ENCODE data around the gene SLC17A3. TPM values are rescaled to one million over a fixed set of nuclear protein-coding genes. Genes with fewer than 3 reads are reported as not detected.

Gene SLC17A3
- total RNA-seq, 2 experiments from 2014 or later, result 0.21 to 0.33 TPM

- ChIA-PET CTCF (no interaction called here), POLR2A (no interaction called here)
- intact Hi-C loops (cut with DNase I, micrococcal nuclease), result no loop called here
- Mint-ChIP-seq H3K36me3 (ENCODE audit: low read depth) (no peaks in the 10 kb centered on the region), H3K4me1 (no peaks in the 10 kb centered on the region), H3K4me3 (no peak overlapping the region), H3K27ac (no peak overlapping the region), H3K9me3 (ENCODE audit: low read depth) (no peaks in the 10 kb centered on the region), H3K27me3 (peaks cover 23% of the 10 kb centered on the region)
- DNase-seq (no peak), ATAC-seq (no peak)
Measured at GRCh38 chr6:25835442-25836283, 38.4 kb downstream of the SLC17A3 start.

- CTCF ChIA-PET, result no interaction called here
- no peak overlapping the region for H3K27ac Mint-ChIP-seq
- peaks cover 18% of the 10 kb centered on the region for H3K27me3 Mint-ChIP-seq
- intact Hi-C loops (cut with DNase I, micrococcal nuclease), result no loop called here
- H3K4me3 Mint-ChIP-seq, result no peak overlapping the region
- H3K36me3 Mint-ChIP-seq (ENCODE audit: low read depth), result no peaks in the 10 kb centered on the region
- peaks cover 1% of the 10 kb centered on the region for H3K4me1 Mint-ChIP-seq
- DNase-seq (no peak), ATAC-seq (no peak)
- POLR2A ChIA-PET, result no interaction called here
- H3K9me3 Mint-ChIP-seq (ENCODE audit: low read depth), result no peaks in the 10 kb centered on the region
Measured at GRCh38 chr6:25834950-25835349, 39.1 kb downstream of the SLC17A3 start.

- peaks cover 14% of the 10 kb centered on the region for H3K27me3 Mint-ChIP-seq
- no peaks in the 10 kb centered on the region for H3K36me3 Mint-ChIP-seq (ENCODE audit: low read depth)
- peaks cover 10% of the 10 kb centered on the region for H3K4me1 Mint-ChIP-seq
- DNase-seq, result no peak
- ChIA-PET POLR2A (no interaction called here), CTCF (interaction anchor here (0.8 to 1.2 kb wide), 2 partner anchors 94 to 282 kb away, joined by 3 to 4 read pairs; no protein-coding TSS in a partner anchor)
- no peak overlapping the region for H3K4me3 Mint-ChIP-seq
- no peak overlapping the region for H3K27ac Mint-ChIP-seq
- H3K9me3 Mint-ChIP-seq (ENCODE audit: low read depth), result no peaks in the 10 kb centered on the region
- no peak for ATAC-seq
- intact Hi-C loops (cut with DNase I, micrococcal nuclease), result no loop called here
Measured at GRCh38 chr6:25833136-25833535, 40.9 kb downstream of the SLC17A3 start.

- Mint-ChIP-seq H3K27ac (no peak overlapping the region), H3K9me3 (ENCODE audit: low read depth) (no peaks in the 10 kb centered on the region), H3K36me3 (ENCODE audit: low read depth) (no peaks in the 10 kb centered on the region), H3K4me1 (peaks cover 10% of the 10 kb centered on the region), H3K4me3 (no peak overlapping the region), H3K27me3 (peaks cover 17% of the 10 kb centered on the region)
- intact Hi-C loops (cut with DNase I, micrococcal nuclease), result no loop called here
- ChIA-PET POLR2A (no interaction called here), CTCF (interaction anchor here (0.7 to 1.2 kb wide), 3 partner anchors 95 to 282 kb away, joined by 3 to 4 read pairs (median 3); no protein-coding TSS in a partner anchor)
- DNase-seq (no peak), ATAC-seq (no peak)
Measured at GRCh38 chr6:25832670-25833069, 41.4 kb downstream of the SLC17A3 start.

GRCh38 chr6:25832307-25832662 is 41.8 kb downstream of the SLC17A3 start:
- Mint-ChIP-seq H3K9me3 (ENCODE audit: low read depth) (no peaks in the 10 kb centered on the region), H3K36me3 (ENCODE audit: low read depth) (no peaks in the 10 kb centered on the region), H3K4me3 (no peak overlapping the region), H3K27ac (no peak overlapping the region), H3K4me1 (peaks cover 10% of the 10 kb centered on the region), H3K27me3 (peaks cover 19% of the 10 kb centered on the region)
- DNase-seq (no peak), ATAC-seq (no peak)
- ChIA-PET CTCF (interaction anchor here (0.7 to 0.8 kb wide), 2 partner anchors 96 to 281 kb away, joined by 3 to 4 read pairs; no protein-coding TSS in a partner anchor), POLR2A (no interaction called here)
- intact Hi-C loops (cut with DNase I, micrococcal nuclease), result no loop called here

GRCh38 chr6:25831532-25832306 is 42.3 kb downstream of the SLC17A3 start, which contains the start of gene SLC17A1:
SLC17A1 (minus strand) TSS chr6:25832052; CDS start chr6:25830557, 1,495 bp downstream.
- DNase-seq (no peak), ATAC-seq (no peak)
- H3K4me3 Mint-ChIP-seq, result no peak within 1 kb of the TSS
- H3K9me3 Mint-ChIP-seq (ENCODE audit: low read depth), result no peaks in the 10 kb centered on the region
- no peak within 1 kb of the TSS for H3K27ac Mint-ChIP-seq
- intact Hi-C loops (cut with DNase I, micrococcal nuclease), result no loop called here
- H3K4me1 Mint-ChIP-seq, result peaks cover 10% of the 10 kb centered on the region
- peaks cover 19% of the 10 kb centered on the region for H3K27me3 Mint-ChIP-seq
- ChIA-PET CTCF (no interaction called here), POLR2A (no interaction called here)
- H3K36me3 Mint-ChIP-seq (ENCODE audit: low read depth), result no peaks in the 10 kb centered on the region

- no peak overlapping the region for H3K27ac Mint-ChIP-seq
- peaks cover 10% of the 10 kb centered on the region for H3K4me1 Mint-ChIP-seq
- peaks cover 3% of the 10 kb centered on the region for H3K9me3 Mint-ChIP-seq (ENCODE audit: low read depth)
- no peak for DNase-seq
- CTCF ChIA-PET, result no interaction called here
- ATAC-seq, result no peak
- POLR2A ChIA-PET, result no interaction called here
- H3K27me3 Mint-ChIP-seq, result peaks cover 27% of the 10 kb centered on the region
- no peaks in the 10 kb centered on the region for H3K36me3 Mint-ChIP-seq (ENCODE audit: low read depth)
- H3K4me3 Mint-ChIP-seq, result no peak overlapping the region
- intact Hi-C loops (cut with DNase I, micrococcal nuclease), result no loop called here
Measured at GRCh38 chr6:25830458-25830857, 43.6 kb downstream of the SLC17A3 start.

- intact Hi-C loops (cut with DNase I, micrococcal nuclease), result loop anchor here in 1 of 2 experiments (1.0 kb wide), 1 partner anchor 13 kb away; no protein-coding TSS in a partner anchor
- Mint-ChIP-seq H3K4me3 (no peak overlapping the region), H3K4me1 (peaks cover 10% of the 10 kb centered on the region), H3K36me3 (ENCODE audit: low read depth) (no peaks in the 10 kb centered on the region), H3K27me3 (peaks cover 29% of the 10 kb centered on the region), H3K9me3 (ENCODE audit: low read depth) (peaks cover 5% of the 10 kb centered on the region), H3K27ac (no peak overlapping the region)
- ChIA-PET POLR2A (no interaction called here), CTCF (no interaction called here)
- ATAC-seq (peak; percentile 99), DNase-seq (no peak)
Measured at GRCh38 chr6:25829375-25829774, 44.7 kb downstream of the SLC17A3 start.

GRCh38 chr6:25821341-25821740 is 52.7 kb downstream of the SLC17A3 start:
- CTCF ChIA-PET, result no interaction called here
- POLR2A ChIA-PET, result no interaction called here
- H3K4me3 Mint-ChIP-seq, result no peak overlapping the region
- H3K9me3 Mint-ChIP-seq (ENCODE audit: low read depth), result peaks cover 5% of the 10 kb centered on the region
- intact Hi-C loops (cut with DNase I, micrococcal nuclease), result no loop called here
- ATAC-seq (no peak), DNase-seq (no peak)
- no peaks in the 10 kb centered on the region for H3K36me3 Mint-ChIP-seq (ENCODE audit: low read depth)
- H3K27ac Mint-ChIP-seq, result no peak overlapping the region
- peaks cover 25% of the 10 kb centered on the region for H3K27me3 Mint-ChIP-seq
- peaks cover 7% of the 10 kb centered on the region for H3K4me1 Mint-ChIP-seq

- intact Hi-C loops (cut with DNase I, micrococcal nuclease), result no loop called here
- no peak overlapping the region for H3K27ac Mint-ChIP-seq
- ChIA-PET POLR2A (no interaction called here), CTCF (no interaction called here)
- no peak for DNase-seq
- peaks cover 1% of the 10 kb centered on the region for H3K9me3 Mint-ChIP-seq (ENCODE audit: low read depth)
- no peaks in the 10 kb centered on the region for H3K36me3 Mint-ChIP-seq (ENCODE audit: low read depth)
- H3K4me3 Mint-ChIP-seq, result no peak overlapping the region
- no peak for ATAC-seq
- H3K27me3 Mint-ChIP-seq, result peaks cover 15% of the 10 kb centered on the region
- peaks cover 2% of the 10 kb centered on the region for H3K4me1 Mint-ChIP-seq
Measured at GRCh38 chr6:25816252-25816651, 57.8 kb downstream of the SLC17A3 start.

GRCh38 chr6:25815194-25815593 is 58.8 kb downstream of the SLC17A3 start:
- POLR2A ChIA-PET, result no interaction called here
- DNase-seq, result no peak
- Mint-ChIP-seq H3K27me3 (peaks cover 18% of the 10 kb centered on the region), H3K36me3 (ENCODE audit: low read depth) (no peaks in the 10 kb centered on the region), H3K9me3 (ENCODE audit: low read depth) (peaks cover 1% of the 10 kb centered on the region), H3K4me1 (no peaks in the 10 kb centered on the region), H3K4me3 (no peak overlapping the region), H3K27ac (no peak overlapping the region)
- CTCF ChIA-PET, result interaction anchor here (0.6 kb wide), 1 partner anchor 44 kb away, joined by 3 read pairs; no protein-coding TSS in a partner anchor
- no peak for ATAC-seq
- intact Hi-C loops (cut with DNase I, micrococcal nuclease), result no loop called here

Data from activated CD4-positive, alpha-beta T cell treated with anti-CD3 and anti-CD28 coated beads for 36 hours (primary cell).